OCI-LY3 (cell line): ENCODE measurements around the gene FREM1.

ENCODE experiments used
- H2AFZ ChIP-seq: fragments of 200-600, 300-600 bp; shearing (Covaris generic); 2 replicates; pipeline ENCODE4 v1.6.0; 2014; ENCODE audit warnings: antibody characterized with exemption, low read depth, low read length
- H3K27ac ChIP-seq: fragments of 200-600, 300-600 bp; sonication (generic); 2 replicates; pipeline ENCODE4 v1.5.1; 2014; ENCODE audit warnings: mild to moderate bottlenecking, low read length, moderate library complexity, mixed read lengths
- H3K27me3 ChIP-seq: fragments of 200-600, 300-600 bp; sonication (generic); 2 replicates; pipeline ENCODE4 v1.6.1; 2014; ENCODE audit warnings: low read depth, low read length, mixed read lengths
- H3K36me3 ChIP-seq: fragments of 200-600, 300-600 bp; sonication (generic); replicated peaks from 2 replicates; pipeline ENCODE3; 2014; ENCODE audit warnings: low read depth, low read length, mixed read lengths
- H3K4me1 ChIP-seq: fragments of 300-600, 200-600 bp; sonication (generic); 2 replicates; pipeline ENCODE4 v1.6.1; 2014; ENCODE audit warnings: low read length, mixed read lengths
- H3K4me2 ChIP-seq: fragments of 200-600, 300-600 bp; sonication (generic); 2 replicates; pipeline ENCODE4 v1.6.1; 2014; ENCODE audit warnings: low read length, mixed read lengths
- H3K4me3 ChIP-seq: fragments of 300-600, 200-600 bp; sonication (generic); 2 replicates; pipeline ENCODE4 v1.5.1; 2014; ENCODE audit warnings: antibody characterized with exemption, mild to moderate bottlenecking, low read length, moderate library complexity
- H3K79me2 ChIP-seq: fragments of 300-600, 200-600 bp; shearing (Covaris generic); 2 replicates; pipeline ENCODE4 v1.6.1; 2014; ENCODE audit warnings: mild to moderate bottlenecking, low read length, mixed read lengths
- H3K9ac ChIP-seq: fragments of 300-600, 200-600 bp; shearing (Covaris generic); 2 replicates; pipeline ENCODE4 v1.6.0; 2014; ENCODE audit warnings: mild to moderate bottlenecking, low read length, moderate library complexity
- H3K9me3 ChIP-seq: fragments of 200-600, 300-600 bp; shearing (Covaris generic); 2 replicates; pipeline ENCODE4 v1.6.1; 2014; ENCODE audit warnings: low read length, mixed read lengths; ENCODE audit not compliant: insufficient read depth
- H4K20me1 ChIP-seq: fragments of 200-600, 300-600 bp; sonication (generic); 2 replicates; pipeline ENCODE4 v1.6.1; 2016; ENCODE audit warnings: low read length, mixed read lengths; ENCODE audit not compliant: insufficient read depth
- EZH2phosphoT487 ChIP-seq: fragments of 200-600 bp; shearing (Covaris generic); IDR thresholded peaks from 2 replicates; pipeline ENCODE4 v1.6.1; 2018; ENCODE audit warnings: antibody characterized with exemption, mixed run types, low read depth
- TF ChIP-seq, protein P1 (sequence below): fragments of 200-600, 300-600 bp; sonication (generic); IDR thresholded peaks from 2 replicates; pipeline ENCODE4 v1.5.1; 2014; ENCODE audit warnings: antibody characterized with exemption, low read length, low read depth

Gene FREM1

DNA sequence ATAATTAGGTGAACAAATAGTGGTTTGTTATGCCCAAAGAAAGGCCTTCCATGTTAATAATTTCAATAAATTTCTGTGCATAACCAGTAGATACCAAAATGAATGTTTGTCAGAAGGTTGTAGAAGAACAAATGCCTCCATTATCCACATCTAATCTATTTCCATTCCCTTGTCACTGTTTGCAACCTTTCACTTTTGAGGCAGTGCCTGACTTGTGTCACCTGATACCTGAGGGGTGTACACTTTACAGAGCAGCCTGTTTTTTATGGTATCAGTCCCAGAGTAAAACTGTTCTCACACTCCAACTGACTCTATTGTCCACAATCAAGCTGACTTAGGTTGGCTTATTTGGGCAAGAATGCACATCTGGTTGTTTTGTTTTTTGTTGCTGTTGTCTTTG lies 40.1 kb downstream of the FREM1 start:
- Histone ChIP-seq H3K4me2 (no peak overlapping the region), H3K9ac (no peak overlapping the region), H3K36me3 (no peaks in the 10 kb centered on the region), H3K4me3 (no peak overlapping the region), H4K20me1 (no peaks in the 10 kb centered on the region), H3K79me2 (no peaks in the 10 kb centered on the region), H3K27me3 (no peaks in the 10 kb centered on the region), H2AFZ (no peak overlapping the region), H3K9me3 (no peaks in the 10 kb centered on the region), H3K4me1 (no peaks in the 10 kb centered on the region), H3K27ac (no peak overlapping the region)
- TF ChIP-seq, protein P1, sequence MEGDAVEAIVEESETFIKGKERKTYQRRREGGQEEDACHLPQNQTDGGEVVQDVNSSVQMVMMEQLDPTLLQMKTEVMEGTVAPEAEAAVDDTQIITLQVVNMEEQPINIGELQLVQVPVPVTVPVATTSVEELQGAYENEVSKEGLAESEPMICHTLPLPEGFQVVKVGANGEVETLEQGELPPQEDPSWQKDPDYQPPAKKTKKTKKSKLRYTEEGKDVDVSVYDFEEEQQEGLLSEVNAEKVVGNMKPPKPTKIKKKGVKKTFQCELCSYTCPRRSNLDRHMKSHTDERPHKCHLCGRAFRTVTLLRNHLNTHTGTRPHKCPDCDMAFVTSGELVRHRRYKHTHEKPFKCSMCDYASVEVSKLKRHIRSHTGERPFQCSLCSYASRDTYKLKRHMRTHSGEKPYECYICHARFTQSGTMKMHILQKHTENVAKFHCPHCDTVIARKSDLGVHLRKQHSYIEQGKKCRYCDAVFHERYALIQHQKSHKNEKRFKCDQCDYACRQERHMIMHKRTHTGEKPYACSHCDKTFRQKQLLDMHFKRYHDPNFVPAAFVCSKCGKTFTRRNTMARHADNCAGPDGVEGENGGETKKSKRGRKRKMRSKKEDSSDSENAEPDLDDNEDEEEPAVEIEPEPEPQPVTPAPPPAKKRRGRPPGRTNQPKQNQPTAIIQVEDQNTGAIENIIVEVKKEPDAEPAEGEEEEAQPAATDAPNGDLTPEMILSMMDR = no peak
- TF ChIP-seq EZH2phosphoT487 = no peak

DNA sequence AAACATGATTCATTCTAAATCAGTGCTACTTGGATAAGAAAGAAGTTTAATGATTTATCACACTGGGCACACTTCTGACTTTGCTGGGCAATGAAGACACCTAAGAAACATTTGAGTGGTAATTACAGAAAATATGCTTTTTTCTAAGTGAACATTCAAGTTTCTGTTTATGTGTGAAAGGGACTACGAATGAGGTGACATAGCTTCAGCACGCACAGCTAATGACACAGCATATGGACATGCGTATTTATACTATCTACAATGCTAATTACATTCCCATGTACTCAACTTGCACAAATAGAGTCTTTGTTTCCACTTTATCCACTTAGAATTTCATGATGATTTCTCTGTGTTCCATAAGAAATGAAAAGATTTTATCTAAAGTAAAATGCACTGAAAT lies 40.6 kb downstream of the FREM1 start:
- Histone ChIP-seq H3K27me3 (no peaks in the 10 kb centered on the region), H3K79me2 (no peaks in the 10 kb centered on the region), H3K27ac (no peak overlapping the region), H3K9ac (no peak overlapping the region), H4K20me1 (no peaks in the 10 kb centered on the region), H3K36me3 (no peaks in the 10 kb centered on the region), H3K4me1 (no peaks in the 10 kb centered on the region), H3K9me3 (no peaks in the 10 kb centered on the region), H3K4me2 (no peak overlapping the region), H3K4me3 (no peak overlapping the region), H2AFZ (no peak overlapping the region)
- TF ChIP-seq, protein P1 = no peak
- no peak for TF ChIP-seq EZH2phosphoT487

DNA sequence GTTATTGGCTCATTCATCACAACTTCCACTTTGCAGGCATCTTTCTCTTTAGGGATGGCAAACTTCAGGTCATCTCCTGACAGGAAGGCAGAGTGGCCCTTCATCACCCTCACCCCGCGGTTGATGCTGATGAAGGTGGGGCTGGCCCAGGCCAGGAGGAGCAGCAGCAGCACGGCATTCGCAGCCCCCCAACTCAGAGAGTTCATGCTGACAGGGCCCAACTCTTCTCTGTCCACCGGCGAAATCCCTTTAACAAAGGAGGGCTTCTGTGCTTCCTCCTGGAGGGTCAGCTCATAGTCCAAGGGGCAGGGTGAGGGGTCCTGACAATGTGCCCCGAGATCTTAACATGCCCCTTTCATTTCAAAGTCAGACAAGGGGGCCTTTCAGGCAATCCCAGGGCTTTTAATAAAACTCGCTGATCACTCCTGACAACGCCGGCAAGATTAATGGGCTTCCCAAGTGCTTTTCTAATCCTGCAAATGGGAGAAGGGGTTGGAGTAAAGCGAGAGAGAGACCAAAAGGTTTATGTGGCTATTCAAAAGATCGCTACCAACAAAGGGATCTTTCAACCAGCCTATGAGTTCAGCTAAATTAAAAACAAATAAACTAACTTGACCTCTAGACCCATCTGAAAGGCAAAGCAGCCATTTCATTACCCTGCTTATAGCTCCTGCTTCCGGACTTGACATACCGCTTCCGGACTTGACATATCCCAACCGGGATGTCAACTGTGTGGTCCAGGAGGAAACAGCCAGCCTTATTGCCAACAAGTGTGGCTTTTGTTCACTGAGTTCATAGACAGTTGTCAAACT lies 41.2 kb downstream of the FREM1 start:
- H3K9ac ChIP-seq = no peak overlapping the region

DNA sequence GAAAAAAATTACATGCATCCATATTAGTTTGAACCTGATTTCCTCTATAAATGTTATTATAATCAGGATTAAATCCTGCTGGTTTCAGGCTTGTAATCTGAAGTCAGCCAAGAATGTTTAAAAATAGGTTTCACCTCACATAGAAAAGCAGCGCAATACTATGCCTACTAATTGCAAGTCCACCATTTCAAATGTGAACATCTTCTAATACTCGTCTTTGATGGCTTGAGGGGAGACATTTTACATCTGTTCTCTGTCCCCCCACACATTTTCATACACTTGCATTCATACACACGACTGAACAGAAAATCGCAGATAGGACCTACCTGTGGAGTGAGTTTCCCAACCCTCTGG lies 41.8 kb downstream of the FREM1 start:
- Histone ChIP-seq H3K9ac (no peak overlapping the region), H3K27me3 (no peaks in the 10 kb centered on the region), H3K79me2 (no peaks in the 10 kb centered on the region), H3K4me1 (no peaks in the 10 kb centered on the region), H3K27ac (no peak overlapping the region), H3K36me3 (no peaks in the 10 kb centered on the region), H3K9me3 (no peaks in the 10 kb centered on the region), H4K20me1 (no peaks in the 10 kb centered on the region), H3K4me2 (no peak overlapping the region), H3K4me3 (no peak overlapping the region), H2AFZ (no peak overlapping the region)
- no peak for TF ChIP-seq EZH2phosphoT487
- TF ChIP-seq, protein P1 = no peak

More for the DNA sequence above, 41.2 kb downstream of the FREM1 start:
- H3K36me3 ChIP-seq = no peaks in the 10 kb centered on the region
- no peak overlapping the region for H3K27ac ChIP-seq
- H3K4me2 ChIP-seq = no peak overlapping the region
- no peaks in the 10 kb centered on the region for H4K20me1 ChIP-seq
- H3K79me2 ChIP-seq = no peaks in the 10 kb centered on the region
- TF ChIP-seq, protein P1 = no peak
- no peak for TF ChIP-seq EZH2phosphoT487
- no peaks in the 10 kb centered on the region for H3K9me3 ChIP-seq
- no peaks in the 10 kb centered on the region for H3K4me1 ChIP-seq
- no peak overlapping the region for H3K4me3 ChIP-seq
- no peak overlapping the region for H2AFZ ChIP-seq
- no peaks in the 10 kb centered on the region for H3K27me3 ChIP-seq
